ENCODE data around the gene PRODH. TPM values are rescaled to one million over a fixed set of nuclear protein-coding genes. Genes with fewer than 3 reads are reported as not detected.

The PRODH gene
- total and polyA plus RNA-seq, 10 donors = 0.55 to 4.0 (median 0.70) TPM; not detected in 3

DNA sequence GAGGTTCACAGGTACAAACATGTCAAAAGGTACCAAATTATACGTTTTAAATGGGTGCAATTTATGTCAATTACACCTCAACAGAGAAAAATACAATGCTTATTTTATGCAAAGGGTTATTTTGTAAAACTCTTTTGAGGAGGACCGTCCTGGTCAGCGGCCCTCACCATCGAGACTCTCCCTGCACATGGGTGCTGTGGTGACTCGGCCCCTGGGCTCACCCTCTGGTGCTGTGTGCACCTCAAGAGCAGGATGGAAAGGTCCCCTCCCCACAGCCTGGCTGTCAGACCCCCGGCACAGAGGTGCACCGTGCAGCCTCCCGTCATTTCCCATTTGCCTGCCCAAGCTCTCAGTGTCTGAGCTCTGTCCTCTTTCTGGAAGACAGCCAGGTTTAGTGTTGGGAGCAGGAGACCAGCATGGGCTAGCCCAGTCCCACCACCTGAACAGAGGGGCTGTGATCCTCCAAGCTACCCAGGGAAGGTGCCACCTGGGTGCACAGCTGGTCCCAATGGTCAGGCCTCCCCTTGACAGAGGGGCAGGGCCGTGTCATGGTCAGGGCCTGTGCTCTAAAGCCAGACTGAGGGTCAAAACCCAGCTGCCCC is 41.8 kb upstream of the PRODH start:
- no peaks in the 10 kb centered on the region for H3K36me3 ChIP-seq
- TF ChIP-seq, protein P1, sequence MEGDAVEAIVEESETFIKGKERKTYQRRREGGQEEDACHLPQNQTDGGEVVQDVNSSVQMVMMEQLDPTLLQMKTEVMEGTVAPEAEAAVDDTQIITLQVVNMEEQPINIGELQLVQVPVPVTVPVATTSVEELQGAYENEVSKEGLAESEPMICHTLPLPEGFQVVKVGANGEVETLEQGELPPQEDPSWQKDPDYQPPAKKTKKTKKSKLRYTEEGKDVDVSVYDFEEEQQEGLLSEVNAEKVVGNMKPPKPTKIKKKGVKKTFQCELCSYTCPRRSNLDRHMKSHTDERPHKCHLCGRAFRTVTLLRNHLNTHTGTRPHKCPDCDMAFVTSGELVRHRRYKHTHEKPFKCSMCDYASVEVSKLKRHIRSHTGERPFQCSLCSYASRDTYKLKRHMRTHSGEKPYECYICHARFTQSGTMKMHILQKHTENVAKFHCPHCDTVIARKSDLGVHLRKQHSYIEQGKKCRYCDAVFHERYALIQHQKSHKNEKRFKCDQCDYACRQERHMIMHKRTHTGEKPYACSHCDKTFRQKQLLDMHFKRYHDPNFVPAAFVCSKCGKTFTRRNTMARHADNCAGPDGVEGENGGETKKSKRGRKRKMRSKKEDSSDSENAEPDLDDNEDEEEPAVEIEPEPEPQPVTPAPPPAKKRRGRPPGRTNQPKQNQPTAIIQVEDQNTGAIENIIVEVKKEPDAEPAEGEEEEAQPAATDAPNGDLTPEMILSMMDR (IDR thresholded peaks at IDR 0.05 in 8 of 11, conservative IDR thresholded peaks at IDR 0.05 in 3 of 11) = no peak
- TF ChIP-seq POLR2A (IDR thresholded peaks at IDR 0.05) (no peak), POLR2AphosphoS5 (IDR thresholded peaks at IDR 0.05) (no peak)
- H3K27me3 ChIP-seq (replicated peaks in 1 of 7) = peaks cover 0 to 10% (median 0%) of the 10 kb centered on the region in 7 donors
- H3K27ac ChIP-seq = no peak overlapping the region
- no peak overlapping the region for H3K4me3 ChIP-seq
- 75 to 96% (median 87%) methylated on average over 8 to 9 of the region's 9 CpGs for WGBS, 5 donors
- DNase-seq = peak; percentile 44
- peaks cover 0 to 28% (median 5%) of the 10 kb centered on the region in 6 donors for H3K4me1 ChIP-seq
- peaks cover 0 to 29% (median 19%) of the 10 kb centered on the region in 8 donors for H3K9me3 ChIP-seq
- intact Hi-C loops (cut with DNase I; ENCODE audit: low total_unique reads) = no loop called here

DNA sequence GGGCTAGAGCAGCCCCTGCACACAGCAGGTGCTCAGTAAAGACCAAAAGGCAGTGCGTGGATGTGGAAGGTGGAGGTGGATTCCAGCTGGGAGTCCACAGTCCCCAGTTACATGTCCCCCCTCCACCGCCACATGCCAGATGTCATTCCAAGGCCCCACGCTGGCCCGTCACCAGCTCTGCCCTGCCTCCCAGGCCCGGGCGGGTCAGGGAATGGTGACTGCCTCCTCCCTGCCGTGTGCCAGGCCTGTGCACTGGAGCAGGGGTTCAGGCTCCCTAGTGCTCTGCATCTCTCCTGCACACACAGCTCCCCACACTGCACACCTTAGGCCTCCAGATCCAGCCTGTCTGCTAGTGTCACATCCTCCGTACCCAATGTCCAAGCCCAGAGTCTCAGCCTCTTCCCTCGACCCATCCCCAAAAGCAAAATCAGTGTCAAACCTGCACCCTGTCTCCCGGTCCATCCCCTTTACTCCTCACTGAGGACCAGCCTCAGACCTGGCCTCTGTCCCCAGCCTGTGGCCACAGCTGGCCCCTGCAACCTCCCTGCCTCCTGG is 40.2 kb upstream of the PRODH start:
- no peak for TF ChIP-seq POLR2AphosphoS5 (IDR thresholded peaks at IDR 0.05)
- TF ChIP-seq, protein P1 (IDR thresholded peaks at IDR 0.05 in 8 of 11, conservative IDR thresholded peaks at IDR 0.05 in 3 of 11) = no peak
- no peak for TF ChIP-seq POLR2A (IDR thresholded peaks at IDR 0.05)
- Histone ChIP-seq H3K4me3 (no peak overlapping the region), H3K9me3 (peaks cover 0 to 23% (median 15%) of the 10 kb centered on the region in 8 donors), H3K27ac (peak overlapping the region in 1 of 8 donors; percentile 16), H3K4me1 (peaks cover 0 to 34% (median 5%) of the 10 kb centered on the region in 6 donors), H3K27me3 (replicated peaks in 1 of 7) (peaks cover 0 to 20% (median 3%) of the 10 kb centered on the region in 7 donors), H3K36me3 (no peaks in the 10 kb centered on the region)
- 73 to 84% (median 76%) methylated on average over 8 to 10 of the region's 10 CpGs for WGBS, 5 donors
- DNase-seq = peak; percentile 43
- intact Hi-C loops (cut with DNase I; ENCODE audit: low total_unique reads) = no loop called here

DNA sequence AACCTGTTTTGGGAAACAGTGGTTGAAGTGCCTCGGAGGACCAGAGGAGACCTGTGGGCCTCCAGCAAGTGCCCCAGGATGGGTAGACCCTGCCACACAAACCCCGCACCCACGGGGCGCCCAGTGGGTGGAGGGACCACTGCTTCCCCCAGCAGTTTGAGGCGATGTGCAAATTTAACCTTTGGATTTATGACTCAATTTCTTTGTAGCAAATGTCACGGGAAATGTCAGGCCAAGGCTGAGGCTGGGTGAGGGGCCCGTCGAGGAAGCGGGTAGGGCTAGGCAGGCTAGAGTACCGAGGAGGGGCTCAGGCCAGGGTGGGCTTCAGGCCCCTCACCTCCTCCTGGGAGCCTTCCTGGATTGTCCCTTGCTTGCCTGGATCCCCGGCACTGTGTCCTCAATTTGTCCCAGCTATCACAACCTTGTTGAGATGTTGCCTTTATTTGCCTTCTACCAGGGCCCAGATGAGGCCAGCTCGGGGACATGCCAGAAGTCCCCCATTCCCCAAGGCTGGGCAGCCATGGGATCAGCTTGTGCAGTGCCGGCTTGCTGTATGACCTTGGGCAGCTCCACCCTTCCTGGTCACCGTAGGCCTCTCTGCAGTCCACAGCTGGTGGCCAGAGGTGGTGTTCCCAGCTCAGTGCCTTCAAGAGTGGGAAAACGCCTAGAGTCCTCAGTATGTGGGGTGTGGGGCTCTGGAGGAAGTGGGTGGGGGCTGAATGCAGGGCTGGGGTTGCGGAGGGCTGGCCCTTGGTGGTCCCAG is 39.5 kb upstream of the PRODH start:
- Histone ChIP-seq H3K27ac (peak overlapping the region in 1 of 8 donors; percentile 16), H3K4me3 (no peak overlapping the region), H3K4me1 (peaks cover 0 to 40% (median 12%) of the 10 kb centered on the region in 6 donors), H3K9me3 (peaks cover 0 to 17% (median 8%) of the 10 kb centered on the region in 8 donors), H3K36me3 (no peaks in the 10 kb centered on the region), H3K27me3 (replicated peaks in 1 of 7) (peaks cover 0 to 26% (median 10%) of the 10 kb centered on the region in 7 donors)
- 63 to 79% (median 70%) methylated on average over 12 to 16 of the region's 16 CpGs for WGBS, 5 donors
- no peak for TF ChIP-seq POLR2AphosphoS5 (IDR thresholded peaks at IDR 0.05)
- TF ChIP-seq POLR2A (IDR thresholded peaks at IDR 0.05) = no peak
- TF ChIP-seq, protein P1 (IDR thresholded peaks at IDR 0.05 in 8 of 11, conservative IDR thresholded peaks at IDR 0.05 in 3 of 11) = no peak
- peak; percentile 75 for DNase-seq
- intact Hi-C loops (cut with DNase I; ENCODE audit: low total_unique reads) = no loop called here

All from spleen (tissue), 11 donors.